Activated CD4-positive, alpha-beta T cell treated with anti-CD3 and anti-CD28 coated beads for 24 hours (primary cell): Measurements from ENCODE around the gene BAHCC1.
"Not testable (repeated sequence)": the region's sequence is repeated elsewhere in the genome, so short reads cannot be mapped to it uniquely, and the experiment has no call there.

Experiments
- DNase-seq, 2 donors: peaks; one replicate each; pipeline ENCODE4 v3.0.0-alpha.2; 2020; ENCODE audit warnings: low read depth in 2 of 2

BAHCC1 gene

GRCh38 chr17:81394921-81395599 is at the start of gene BAHCC1:
TSS of gene BAHCC1 (plus strand) at chr17:81395457. CDS start at chr17:81399740, 4,283 bp downstream.
- DNase-seq: peak; percentile 79 to 94

GRCh38 chr17:81346090-81346907 is 49.0 kb upstream of the BAHCC1 start:
- peak; percentile 89 to 96 for DNase-seq

GRCh38 chr17:81346908-81347349 is 48.3 kb upstream of the BAHCC1 start:
- no peak for DNase-seq

- no peak for DNase-seq
These were observed 47.8 kb upstream of the BAHCC1 start for GRCh38 chr17:81347437-81347836.

- no peak for DNase-seq
These were observed 46.9 kb upstream of the BAHCC1 start for GRCh38 chr17:81348097-81349055.

GRCh38 chr17:81349397-81350319 is 45.6 kb upstream of the BAHCC1 start:
- no peak for DNase-seq

- DNase-seq: no peak
These were observed 44.9 kb upstream of the BAHCC1 start for GRCh38 chr17:81350320-81350890.

- not testable (repeated sequence) for DNase-seq
These were observed 43.8 kb upstream of the BAHCC1 start for GRCh38 chr17:81351329-81352052.

GRCh38 chr17:81352056-81352455 is 43.2 kb upstream of the BAHCC1 start:
- DNase-seq: not testable (repeated sequence)

- no peak for DNase-seq
These were observed 40.9 kb upstream of the BAHCC1 start for GRCh38 chr17:81354252-81354953.

- no peak for DNase-seq
These were observed 40.3 kb upstream of the BAHCC1 start for GRCh38 chr17:81354954-81355347.

GRCh38 chr17:81359218-81359617 is 36.0 kb upstream of the BAHCC1 start:
- DNase-seq: no peak

- DNase-seq: not testable (repeated sequence)
These were observed 33.3 kb upstream of the BAHCC1 start for GRCh38 chr17:81362001-81362400.

- DNase-seq: no peak
These were observed 30.7 kb upstream of the BAHCC1 start for GRCh38 chr17:81364278-81365147.

- peak in 1 of 2 donors; percentile 21 for DNase-seq
These were observed 30.1 kb upstream of the BAHCC1 start for GRCh38 chr17:81365148-81365600.

GRCh38 chr17:81365601-81366585 is 29.4 kb upstream of the BAHCC1 start:
- DNase-seq: no peak

GRCh38 chr17:81366648-81367047 is 28.6 kb upstream of the BAHCC1 start:
- DNase-seq: no peak
